HG03097 (cell line): ENCODE data around the gene PTPRG.

Experiments used
- ATAC-seq: cut with Tn5 transposase; IDR thresholded peaks from one replicate; pipeline ENCODE4 v1.9.1; 2021; ENCODE audit not compliant: unreplicated experiment, low FRiP score

The PTPRG gene

GRCh38 chr3:62114763-62115162, 553.4 kb downstream of the PTPRG start:
- ATAC-seq, result no peak

- no peak for ATAC-seq
Observed at GRCh38 chr3:62117903-62118548, 556.7 kb downstream of the PTPRG start.

GRCh38 chr3:62119139-62119538, 557.8 kb downstream of the PTPRG start:
- no peak for ATAC-seq

GRCh38 chr3:62122819-62123218, 561.4 kb downstream of the PTPRG start:
- ATAC-seq, result no peak

- ATAC-seq, result no peak
Observed at GRCh38 chr3:62125380-62125779, 564.0 kb downstream of the PTPRG start.

GRCh38 chr3:62127116-62127515, 565.7 kb downstream of the PTPRG start:
- ATAC-seq, result no peak

GRCh38 chr3:62128051-62128450, 566.7 kb downstream of the PTPRG start:
- no peak for ATAC-seq

GRCh38 chr3:62128681-62129080, 567.3 kb downstream of the PTPRG start:
- ATAC-seq, result no peak

- ATAC-seq, result no peak
Observed at GRCh38 chr3:62131050-62131449, 569.7 kb downstream of the PTPRG start.

GRCh38 chr3:62131620-62132019, 570.2 kb downstream of the PTPRG start:
- no peak for ATAC-seq

GRCh38 chr3:62132027-62132602, 570.7 kb downstream of the PTPRG start:
- no peak for ATAC-seq

- ATAC-seq, result no peak
Observed at GRCh38 chr3:62133015-62133414, 571.6 kb downstream of the PTPRG start.

- no peak for ATAC-seq
Observed at GRCh38 chr3:62134061-62134496, 572.7 kb downstream of the PTPRG start.

GRCh38 chr3:62135741-62136140, 574.4 kb downstream of the PTPRG start:
- ATAC-seq, result no peak

- no peak for ATAC-seq
Observed at GRCh38 chr3:62139957-62140356, 578.6 kb downstream of the PTPRG start.

GRCh38 chr3:62142331-62143085, 581.1 kb downstream of the PTPRG start:
- ATAC-seq, result no peak

GRCh38 chr3:62143843-62144450, 582.6 kb downstream of the PTPRG start:
- ATAC-seq, result peak; percentile 57

- ATAC-seq, result no peak
Observed at GRCh38 chr3:62144482-62144881, 583.1 kb downstream of the PTPRG start.

- no peak for ATAC-seq
Observed at GRCh38 chr3:62145086-62145757, 583.9 kb downstream of the PTPRG start.

- ATAC-seq, result no peak
Observed at GRCh38 chr3:62149539-62149938, 588.2 kb downstream of the PTPRG start.

GRCh38 chr3:62149962-62150361, 588.6 kb downstream of the PTPRG start:
- ATAC-seq, result no peak
